ENCODE data around the gene NPAS3.

NPAS3 gene

DNA sequence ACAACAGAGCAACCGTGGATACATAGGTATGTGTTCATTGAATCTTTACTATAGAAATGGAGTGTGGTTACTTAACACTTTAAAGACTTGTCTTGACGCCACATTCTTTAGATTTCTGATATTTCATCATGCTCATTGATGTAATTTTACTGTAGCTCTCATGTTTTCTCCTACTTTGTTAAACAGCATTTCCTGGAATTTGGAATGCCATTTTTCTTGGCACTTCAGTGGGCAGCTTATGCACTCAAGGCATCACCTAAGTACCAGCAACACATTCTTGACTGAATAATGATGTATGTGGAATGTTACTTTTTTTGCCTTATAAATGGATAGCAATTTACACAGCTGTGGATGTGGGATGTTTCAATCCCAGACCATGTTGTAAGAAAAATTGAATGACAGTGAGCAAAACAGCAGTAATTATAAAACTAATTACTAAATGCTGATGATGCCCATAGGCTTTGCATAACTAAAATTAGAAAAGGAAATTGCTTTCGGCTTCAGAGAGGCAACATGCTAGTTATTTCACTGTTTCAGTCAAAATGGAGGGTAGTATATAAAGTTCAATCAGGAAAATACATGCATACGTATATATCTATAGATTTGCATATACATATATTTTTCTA, 298.5 kb downstream of the NPAS3 start:
- Histone ChIP-seq H3K4me3 (ENCODE audit: severe bottlenecking) (no peak overlapping the region), H3K27me3 (ENCODE audit: insufficient read depth, poor library complexity, severe bottlenecking) (peaks cover 40% of the 10 kb centered on the region), H3K27ac (ENCODE audit: poor library complexity, severe bottlenecking) (no peak overlapping the region), H3K9me3 (ENCODE audit: severe bottlenecking) (no peaks in the 10 kb centered on the region), H3K36me3 (ENCODE audit: low read depth) (no peaks in the 10 kb centered on the region), H3K4me1 (ENCODE audit: insufficient read depth, poor library complexity, severe bottlenecking) (no peaks in the 10 kb centered on the region)
- TF ChIP-seq, protein P1, sequence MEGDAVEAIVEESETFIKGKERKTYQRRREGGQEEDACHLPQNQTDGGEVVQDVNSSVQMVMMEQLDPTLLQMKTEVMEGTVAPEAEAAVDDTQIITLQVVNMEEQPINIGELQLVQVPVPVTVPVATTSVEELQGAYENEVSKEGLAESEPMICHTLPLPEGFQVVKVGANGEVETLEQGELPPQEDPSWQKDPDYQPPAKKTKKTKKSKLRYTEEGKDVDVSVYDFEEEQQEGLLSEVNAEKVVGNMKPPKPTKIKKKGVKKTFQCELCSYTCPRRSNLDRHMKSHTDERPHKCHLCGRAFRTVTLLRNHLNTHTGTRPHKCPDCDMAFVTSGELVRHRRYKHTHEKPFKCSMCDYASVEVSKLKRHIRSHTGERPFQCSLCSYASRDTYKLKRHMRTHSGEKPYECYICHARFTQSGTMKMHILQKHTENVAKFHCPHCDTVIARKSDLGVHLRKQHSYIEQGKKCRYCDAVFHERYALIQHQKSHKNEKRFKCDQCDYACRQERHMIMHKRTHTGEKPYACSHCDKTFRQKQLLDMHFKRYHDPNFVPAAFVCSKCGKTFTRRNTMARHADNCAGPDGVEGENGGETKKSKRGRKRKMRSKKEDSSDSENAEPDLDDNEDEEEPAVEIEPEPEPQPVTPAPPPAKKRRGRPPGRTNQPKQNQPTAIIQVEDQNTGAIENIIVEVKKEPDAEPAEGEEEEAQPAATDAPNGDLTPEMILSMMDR (IDR thresholded peaks at IDR 0.05; ENCODE audit: poor library complexity, severe bottlenecking): no peak
- no peak for ATAC-seq (ENCODE audit: low read depth)
- DNase-seq (ENCODE audit: low spot score): no peak

- no peak for ATAC-seq (ENCODE audit: low read depth)
- DNase-seq (ENCODE audit: low spot score): no peak
- H3K4me1 ChIP-seq (ENCODE audit: insufficient read depth, poor library complexity, severe bottlenecking): no peaks in the 10 kb centered on the region
- H3K9me3 ChIP-seq (ENCODE audit: severe bottlenecking): no peaks in the 10 kb centered on the region
- TF ChIP-seq, protein P1 (IDR thresholded peaks at IDR 0.05; ENCODE audit: poor library complexity, severe bottlenecking): no peak
- no peak overlapping the region for H3K27ac ChIP-seq (ENCODE audit: poor library complexity, severe bottlenecking)
- no peaks in the 10 kb centered on the region for H3K36me3 ChIP-seq (ENCODE audit: low read depth)
- no peak overlapping the region for H3K4me3 ChIP-seq (ENCODE audit: severe bottlenecking)
- H3K27me3 ChIP-seq (ENCODE audit: insufficient read depth, poor library complexity, severe bottlenecking): peaks cover 24% of the 10 kb centered on the region
Measured at GRCh38 chr14:33239465-33239864, 300.8 kb downstream of the NPAS3 start.

- no peak overlapping the region for H3K4me3 ChIP-seq (ENCODE audit: severe bottlenecking)
Measured at GRCh38 chr14:33240466-33240865, 301.8 kb downstream of the NPAS3 start.

DNA sequence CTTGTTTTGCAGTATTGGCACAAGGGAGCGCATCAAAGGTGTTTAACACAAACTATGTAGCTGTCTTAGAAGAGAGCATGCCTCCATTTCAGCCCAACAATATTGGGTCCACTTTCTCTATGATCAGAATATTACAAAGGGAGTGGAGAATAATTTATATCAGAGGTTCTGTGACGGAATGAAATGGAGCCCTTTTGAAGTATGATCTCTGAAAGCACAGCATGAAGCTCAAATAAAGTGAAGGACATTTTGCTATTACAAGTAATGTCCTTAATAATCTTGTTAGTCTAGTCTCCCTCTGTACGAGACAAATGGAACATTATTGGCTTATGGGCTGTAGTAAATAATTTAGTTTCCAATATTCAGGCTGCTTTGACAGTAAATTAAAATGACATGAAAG, 302.7 kb downstream of the NPAS3 start:
- Histone ChIP-seq H3K4me3 (ENCODE audit: severe bottlenecking) (no peak overlapping the region), H3K27me3 (ENCODE audit: insufficient read depth, poor library complexity, severe bottlenecking) (peaks cover 17% of the 10 kb centered on the region), H3K27ac (ENCODE audit: poor library complexity, severe bottlenecking) (no peak overlapping the region), H3K4me1 (ENCODE audit: insufficient read depth, poor library complexity, severe bottlenecking) (no peaks in the 10 kb centered on the region), H3K36me3 (ENCODE audit: low read depth) (no peaks in the 10 kb centered on the region), H3K9me3 (ENCODE audit: severe bottlenecking) (no peaks in the 10 kb centered on the region)
- TF ChIP-seq, protein P1 (IDR thresholded peaks at IDR 0.05; ENCODE audit: poor library complexity, severe bottlenecking): no peak
- ATAC-seq (ENCODE audit: low read depth) (no peak), DNase-seq (ENCODE audit: low spot score) (no peak)

More at GRCh38 chr14:33240466-33240865, 301.8 kb downstream of the NPAS3 start:
- TF ChIP-seq, protein P1 (IDR thresholded peaks at IDR 0.05; ENCODE audit: poor library complexity, severe bottlenecking): no peak
- H3K9me3 ChIP-seq (ENCODE audit: severe bottlenecking): no peaks in the 10 kb centered on the region
- DNase-seq (ENCODE audit: low spot score): no peak
- no peaks in the 10 kb centered on the region for H3K36me3 ChIP-seq (ENCODE audit: low read depth)
- H3K27ac ChIP-seq (ENCODE audit: poor library complexity, severe bottlenecking): no peak overlapping the region
- no peak for ATAC-seq (ENCODE audit: low read depth)
- H3K27me3 ChIP-seq (ENCODE audit: insufficient read depth, poor library complexity, severe bottlenecking): peaks cover 18% of the 10 kb centered on the region
- H3K4me1 ChIP-seq (ENCODE audit: insufficient read depth, poor library complexity, severe bottlenecking): no peaks in the 10 kb centered on the region

- no peak for ATAC-seq (ENCODE audit: low read depth)
- no peak overlapping the region for H3K27ac ChIP-seq (ENCODE audit: poor library complexity, severe bottlenecking)
- TF ChIP-seq, protein P1 (IDR thresholded peaks at IDR 0.05; ENCODE audit: poor library complexity, severe bottlenecking): no peak
- DNase-seq (ENCODE audit: low spot score): no peak
- no peaks in the 10 kb centered on the region for H3K36me3 ChIP-seq (ENCODE audit: low read depth)
- H3K4me3 ChIP-seq (ENCODE audit: severe bottlenecking): no peak overlapping the region
- H3K4me1 ChIP-seq (ENCODE audit: insufficient read depth, poor library complexity, severe bottlenecking): no peaks in the 10 kb centered on the region
- no peaks in the 10 kb centered on the region for H3K9me3 ChIP-seq (ENCODE audit: severe bottlenecking)
- H3K27me3 ChIP-seq (ENCODE audit: insufficient read depth, poor library complexity, severe bottlenecking): peaks cover 25% of the 10 kb centered on the region
Measured at GRCh38 chr14:33249233-33249820, 310.6 kb downstream of the NPAS3 start.
